SK-N-SH treated with all-trans-retinoic acid at 6 μM for 48 hours (cell line): Measurements from ENCODE around the gene PET100.
A peak's percentile ranks its signal among the peaks of the same experiment; 100 is the strongest.

ENCODE experiments used
- ATAC-seq: fragments of 200-7000 bp; cut with Tn5 transposase; 3 replicates; pipeline ENCODE4 v1.9.1; 2020; ENCODE audit warnings: mild to moderate bottlenecking, moderate library complexity
- ARNTL ChIP-seq: fragments of 450-650 bp; formaldehyde crosslinking; IDR thresholded peaks from 2 replicates; pipeline ENCODE4 v1.5.0; 2020; ENCODE audit warnings: low read depth, mild to moderate bottlenecking, moderate library complexity, borderline replicate concordance
- BACH2 ChIP-seq: fragments of 250-450 bp; sonication (Bioruptor Pico); IDR thresholded peaks from 2 replicates; pipeline ENCODE4 v1.9.0; 2021; ENCODE audit warnings: mild to moderate bottlenecking, borderline replicate concordance
- CSDC2 ChIP-seq: fragments of 250-450 bp; sonication (Bioruptor Pico); IDR thresholded peaks from 2 replicates; pipeline ENCODE4 v1.5.0; 2020; ENCODE audit warnings: mild to moderate bottlenecking, moderate library complexity
- ESRRG ChIP-seq: fragments of 250-450 bp; sonication (Bioruptor Pico); IDR thresholded peaks from 2 replicates; pipeline ENCODE4 v1.6.1; 2021; ENCODE audit warnings: mild to moderate bottlenecking
- GLIS3 ChIP-seq: fragments of 250-450 bp; sonication (Bioruptor Pico); IDR thresholded peaks from 2 replicates; pipeline ENCODE4 v1.5.0; 2020; ENCODE audit warnings: mild to moderate bottlenecking, moderate library complexity
- ISL1 ChIP-seq: fragments of 250-450 bp; sonication (Bioruptor Pico); IDR thresholded peaks from 2 replicates; pipeline ENCODE4 v2.1.2; 2022; ENCODE audit warnings: mild to moderate bottlenecking, moderate library complexity
- PPARA ChIP-seq: fragments of 250-450 bp; sonication (Bioruptor Pico); IDR thresholded peaks from 2 replicates; pipeline ENCODE4 v1.5.0; 2020; ENCODE audit warnings: mild to moderate bottlenecking, borderline replicate concordance
- RARB ChIP-seq: fragments of 250-450 bp; sonication (Bioruptor Pico); IDR thresholded peaks from 2 replicates; pipeline ENCODE4 v1.8.0; 2021; ENCODE audit warnings: mild to moderate bottlenecking, moderate library complexity
- SNAI2 ChIP-seq: fragments of 250-450 bp; sonication (Bioruptor Pico); IDR thresholded peaks from 2 replicates; pipeline ENCODE4 v1.5.0; 2020; ENCODE audit warnings: mild to moderate bottlenecking, moderate library complexity
- TCF4 ChIP-seq: fragments of 250-450 bp; sonication (Bioruptor Pico); IDR thresholded peaks from 2 replicates; pipeline ENCODE4 v1.8.0; 2021; ENCODE audit warnings: mild to moderate bottlenecking, moderate library complexity, borderline replicate concordance
- TOX ChIP-seq: fragments of 250-450 bp; sonication (Bioruptor Pico); IDR thresholded peaks from 2 replicates; pipeline ENCODE4 v1.8.0; 2021; ENCODE audit warnings: mild to moderate bottlenecking, moderate library complexity, borderline replicate concordance
- ZFP3 ChIP-seq: fragments of 250-450 bp; sonication (Bioruptor Pico); IDR thresholded peaks from 2 replicates; pipeline ENCODE4 v1.5.0; 2020; ENCODE audit warnings: mild to moderate bottlenecking, moderate library complexity
- ZFP30 ChIP-seq: fragments of 450-650 bp; formaldehyde crosslinking; IDR thresholded peaks from 2 replicates; pipeline ENCODE4 v1.5.0; 2022; ENCODE audit warnings: mild to moderate bottlenecking, moderate library complexity
- ZNF565 ChIP-seq: fragments of 450-650 bp; formaldehyde crosslinking; conservative IDR thresholded peaks from 2 replicates; pipeline ENCODE4 v1.5.0; 2020; ENCODE audit warnings: low read depth, mild to moderate bottlenecking, moderate library complexity
- ZNF70 ChIP-seq: fragments of 450-650 bp; formaldehyde crosslinking; IDR thresholded peaks from 2 replicates; pipeline ENCODE4 v1.5.0; 2020; ENCODE audit warnings: mild to moderate bottlenecking, moderate library complexity
- ZNF8 ChIP-seq: fragments of 450-650 bp; formaldehyde crosslinking; IDR thresholded peaks from 2 replicates; pipeline ENCODE4 v1.5.0; 2020; ENCODE audit warnings: mild to moderate bottlenecking, moderate library complexity
- TF ChIP-seq, protein P1 (sequence below): fragments of 250-450 bp; sonication (Bioruptor Pico); IDR thresholded peaks from 2 replicates; pipeline ENCODE4 v1.5.1; 2020; ENCODE audit warnings: low read depth, mild to moderate bottlenecking, moderate library complexity
- TF ChIP-seq, protein P2 (sequence below): fragments of 250-450 bp; sonication (Bioruptor Pico); IDR thresholded peaks from 2 replicates; pipeline ENCODE4 v1.8.0; 2020; ENCODE audit warnings: mild to moderate bottlenecking, moderate library complexity, borderline replicate concordance
- TF ChIP-seq, protein P3 (sequence below): fragments of 250-450 bp; sonication (Bioruptor Pico); IDR thresholded peaks from 2 replicates; pipeline ENCODE4 v1.8.0; 2021; ENCODE audit warnings: low read depth, mild to moderate bottlenecking, moderate library complexity, borderline replicate concordance
- TF ChIP-seq, protein P4 (sequence below): fragments of 250-450 bp; sonication (Bioruptor Pico); IDR thresholded peaks from 2 replicates; pipeline ENCODE4 v1.5.1; 2021; ENCODE audit warnings: mild to moderate bottlenecking, moderate library complexity
- TF ChIP-seq, protein P5 (sequence below): fragments of 250-450 bp; sonication (Bioruptor Pico); IDR thresholded peaks from 2 replicates; pipeline ENCODE4 v1.5.0; 2020; ENCODE audit warnings: mild to moderate bottlenecking, moderate library complexity

Gene PET100

DNA sequence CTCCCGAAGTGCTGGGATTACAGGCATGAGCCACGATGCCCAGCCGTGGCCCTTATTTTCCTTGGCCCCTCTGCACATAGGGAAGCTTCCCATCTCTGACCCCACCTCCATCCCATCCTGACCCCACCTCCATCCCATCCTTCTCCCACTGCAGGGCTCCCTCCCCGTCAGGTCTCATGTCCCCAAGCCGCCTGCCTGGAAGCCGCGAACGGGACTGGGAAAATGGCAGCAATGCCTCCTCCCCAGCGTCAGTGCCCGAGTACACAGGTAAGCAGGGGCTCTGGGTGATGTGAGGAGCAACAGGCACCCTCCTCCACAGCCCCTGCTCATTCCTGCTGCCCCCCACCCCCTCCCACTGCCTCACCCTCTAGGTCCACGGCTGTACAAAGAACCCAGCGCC is 12.4 kb upstream of the PET100 start (continued):
- no peak for TF ChIP-seq TCF4 (CRISPR knock-in tag)
- no peak for TF ChIP-seq RARB (CRISPR knock-in tag)
- TF ChIP-seq, protein P1, sequence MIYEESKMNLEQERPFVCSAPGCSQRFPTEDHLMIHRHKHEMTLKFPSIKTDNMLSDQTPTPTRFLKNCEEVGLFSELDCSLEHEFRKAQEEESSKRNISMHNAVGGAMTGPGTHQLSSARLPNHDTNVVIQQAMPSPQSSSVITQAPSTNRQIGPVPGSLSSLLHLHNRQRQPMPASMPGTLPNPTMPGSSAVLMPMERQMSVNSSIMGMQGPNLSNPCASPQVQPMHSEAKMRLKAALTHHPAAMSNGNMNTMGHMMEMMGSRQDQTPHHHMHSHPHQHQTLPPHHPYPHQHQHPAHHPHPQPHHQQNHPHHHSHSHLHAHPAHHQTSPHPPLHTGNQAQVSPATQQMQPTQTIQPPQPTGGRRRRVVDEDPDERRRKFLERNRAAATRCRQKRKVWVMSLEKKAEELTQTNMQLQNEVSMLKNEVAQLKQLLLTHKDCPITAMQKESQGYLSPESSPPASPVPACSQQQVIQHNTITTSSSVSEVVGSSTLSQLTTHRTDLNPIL (CRISPR knock-in tag), result no peak
- TF ChIP-seq, all 23 proteins: peak for 0

DNA sequence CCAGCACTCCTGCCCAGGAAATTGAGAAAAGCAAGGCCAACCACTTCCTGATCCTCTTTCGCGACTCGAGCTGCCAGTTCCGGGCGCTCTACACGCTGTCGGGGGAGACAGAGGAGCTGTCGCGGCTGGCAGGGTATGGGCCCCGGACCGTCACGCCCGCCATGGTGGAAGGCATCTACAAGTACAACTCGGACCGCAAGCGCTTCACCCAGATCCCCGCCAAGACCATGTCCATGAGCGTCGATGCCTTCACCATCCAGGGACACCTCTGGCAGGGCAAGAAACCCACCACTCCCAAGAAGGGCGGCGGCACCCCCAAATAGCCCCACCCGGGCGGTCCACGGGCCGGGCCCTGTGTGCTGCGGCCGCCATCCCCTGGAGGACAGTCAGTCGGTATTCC is 11.9 kb upstream of the PET100 start:
- no peak for ATAC-seq
- TF ChIP-seq ARNTL (CRISPR knock-in tag) (no peak), BACH2 (CRISPR knock-in tag) (no peak), SNAI2 (CRISPR knock-in tag) (no peak), ESRRG (CRISPR knock-in tag) (no peak), ZFP30 (CRISPR knock-in tag) (no peak), RARB (CRISPR knock-in tag) (no peak), ZNF70 (CRISPR knock-in tag) (no peak), CSDC2 (no peak), ZFP3 (CRISPR knock-in tag) (no peak), GLIS3 (CRISPR knock-in tag) (no peak), TCF4 (CRISPR knock-in tag) (no peak), ZNF8 (no peak), ZNF565 (CRISPR knock-in tag) (no peak), ISL1 (CRISPR knock-in tag) (no peak), TOX (no peak), PPARA (CRISPR knock-in tag) (no peak)
- TF ChIP-seq, protein P2, sequence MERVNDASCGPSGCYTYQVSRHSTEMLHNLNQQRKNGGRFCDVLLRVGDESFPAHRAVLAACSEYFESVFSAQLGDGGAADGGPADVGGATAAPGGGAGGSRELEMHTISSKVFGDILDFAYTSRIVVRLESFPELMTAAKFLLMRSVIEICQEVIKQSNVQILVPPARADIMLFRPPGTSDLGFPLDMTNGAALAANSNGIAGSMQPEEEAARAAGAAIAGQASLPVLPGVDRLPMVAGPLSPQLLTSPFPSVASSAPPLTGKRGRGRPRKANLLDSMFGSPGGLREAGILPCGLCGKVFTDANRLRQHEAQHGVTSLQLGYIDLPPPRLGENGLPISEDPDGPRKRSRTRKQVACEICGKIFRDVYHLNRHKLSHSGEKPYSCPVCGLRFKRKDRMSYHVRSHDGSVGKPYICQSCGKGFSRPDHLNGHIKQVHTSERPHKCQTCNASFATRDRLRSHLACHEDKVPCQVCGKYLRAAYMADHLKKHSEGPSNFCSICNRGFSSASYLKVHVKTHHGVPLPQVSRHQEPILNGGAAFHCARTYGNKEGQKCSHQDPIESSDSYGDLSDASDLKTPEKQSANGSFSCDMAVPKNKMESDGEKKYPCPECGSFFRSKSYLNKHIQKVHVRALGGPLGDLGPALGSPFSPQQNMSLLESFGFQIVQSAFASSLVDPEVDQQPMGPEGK (CRISPR knock-in tag), result no peak
- TF ChIP-seq, protein P3, sequence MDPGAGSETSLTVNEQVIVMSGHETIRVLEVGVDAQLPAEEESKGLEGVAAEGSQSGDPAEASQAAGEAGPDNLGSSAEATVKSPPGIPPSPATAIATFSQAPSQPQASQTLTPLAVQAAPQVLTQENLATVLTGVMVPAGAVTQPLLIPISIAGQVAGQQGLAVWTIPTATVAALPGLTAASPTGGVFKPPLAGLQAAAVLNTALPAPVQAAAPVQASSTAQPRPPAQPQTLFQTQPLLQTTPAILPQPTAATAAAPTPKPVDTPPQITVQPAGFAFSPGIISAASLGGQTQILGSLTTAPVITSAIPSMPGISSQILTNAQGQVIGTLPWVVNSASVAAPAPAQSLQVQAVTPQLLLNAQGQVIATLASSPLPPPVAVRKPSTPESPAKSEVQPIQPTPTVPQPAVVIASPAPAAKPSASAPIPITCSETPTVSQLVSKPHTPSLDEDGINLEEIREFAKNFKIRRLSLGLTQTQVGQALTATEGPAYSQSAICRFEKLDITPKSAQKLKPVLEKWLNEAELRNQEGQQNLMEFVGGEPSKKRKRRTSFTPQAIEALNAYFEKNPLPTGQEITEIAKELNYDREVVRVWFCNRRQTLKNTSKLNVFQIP (CRISPR knock-in tag), result no peak
- TF ChIP-seq, protein P1 (CRISPR knock-in tag), result no peak
- TF ChIP-seq, protein P4, sequence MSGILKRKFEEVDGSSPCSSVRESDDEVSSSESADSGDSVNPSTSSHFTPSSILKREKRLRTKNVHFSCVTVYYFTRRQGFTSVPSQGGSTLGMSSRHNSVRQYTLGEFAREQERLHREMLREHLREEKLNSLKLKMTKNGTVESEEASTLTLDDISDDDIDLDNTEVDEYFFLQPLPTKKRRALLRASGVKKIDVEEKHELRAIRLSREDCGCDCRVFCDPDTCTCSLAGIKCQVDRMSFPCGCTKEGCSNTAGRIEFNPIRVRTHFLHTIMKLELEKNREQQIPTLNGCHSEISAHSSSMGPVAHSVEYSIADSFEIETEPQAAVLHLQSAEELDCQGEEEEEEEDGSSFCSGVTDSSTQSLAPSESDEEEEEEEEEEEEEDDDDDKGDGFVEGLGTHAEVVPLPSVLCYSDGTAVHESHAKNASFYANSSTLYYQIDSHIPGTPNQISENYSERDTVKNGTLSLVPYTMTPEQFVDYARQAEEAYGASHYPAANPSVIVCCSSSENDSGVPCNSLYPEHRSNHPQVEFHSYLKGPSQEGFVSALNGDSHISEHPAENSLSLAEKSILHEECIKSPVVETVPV (CRISPR knock-in tag), result no peak
- TF ChIP-seq, all 23 proteins: peak for 0

DNA sequence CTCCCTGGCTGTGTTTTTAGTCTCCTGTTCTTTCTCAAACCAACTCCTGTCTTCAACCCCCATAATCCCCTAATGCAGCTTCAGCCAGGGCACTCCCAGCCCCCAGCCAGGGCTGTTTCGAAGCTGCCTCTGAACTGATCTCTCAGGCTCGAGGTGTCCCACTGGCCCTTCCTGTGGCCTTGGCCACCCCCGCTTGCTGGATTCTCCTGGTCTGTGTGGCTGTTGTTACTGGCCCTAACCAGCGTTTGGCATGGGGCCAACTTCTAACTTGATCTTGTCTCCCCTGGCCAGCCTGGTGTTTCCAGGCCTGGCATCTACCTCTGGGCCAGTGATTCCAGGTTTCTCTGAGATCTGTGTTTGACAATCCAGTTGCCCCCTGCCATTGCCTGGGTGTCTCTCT is 11.2 kb upstream of the PET100 start:
- ATAC-seq, result peak; percentile 43

DNA sequence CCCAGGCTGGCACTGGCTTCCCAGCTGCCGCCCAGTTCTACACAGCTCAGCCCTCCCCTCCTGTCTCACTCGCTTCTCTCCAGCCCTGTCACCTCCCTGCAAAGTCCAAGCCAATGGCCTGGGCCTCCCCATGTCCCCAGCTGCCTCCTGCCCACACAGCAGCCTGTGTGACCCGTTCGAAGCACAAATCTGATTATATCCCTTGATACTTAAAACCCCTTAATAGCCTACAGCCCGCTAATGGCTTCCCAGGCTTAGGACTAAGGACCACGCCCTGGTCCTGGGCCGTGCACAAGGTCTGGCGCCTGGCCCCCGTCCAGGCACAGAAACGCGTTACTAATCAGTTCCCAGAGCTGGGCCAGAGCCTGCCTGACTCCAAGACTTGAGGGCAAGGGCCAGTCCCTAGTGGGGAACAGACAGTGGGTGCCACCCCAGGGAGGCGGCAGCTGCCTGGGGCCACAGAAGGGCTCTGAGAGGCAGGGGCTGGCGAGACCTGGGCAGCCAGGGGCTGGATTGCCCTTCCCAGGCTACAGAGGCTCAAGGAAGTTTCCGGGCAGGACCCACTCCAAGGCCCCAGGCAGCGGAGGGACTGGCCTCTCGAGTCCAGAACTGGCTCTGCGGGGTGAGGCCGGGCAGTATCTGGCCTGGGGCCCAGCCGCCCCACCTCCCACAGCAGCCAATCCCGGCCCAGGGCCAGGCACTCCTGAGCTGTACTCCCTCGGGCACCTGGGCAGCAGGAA is 10.7 kb upstream of the PET100 start:
- ATAC-seq, result peak; percentile 46

More for the DNA sequence above, 11.2 kb upstream of the PET100 start:
- TF ChIP-seq RARB (CRISPR knock-in tag) (no peak), TOX (no peak)
- TF ChIP-seq, all 23 proteins: peak for 0

More for the DNA sequence above, 10.7 kb upstream of the PET100 start:
- TF ChIP-seq, protein P5, sequence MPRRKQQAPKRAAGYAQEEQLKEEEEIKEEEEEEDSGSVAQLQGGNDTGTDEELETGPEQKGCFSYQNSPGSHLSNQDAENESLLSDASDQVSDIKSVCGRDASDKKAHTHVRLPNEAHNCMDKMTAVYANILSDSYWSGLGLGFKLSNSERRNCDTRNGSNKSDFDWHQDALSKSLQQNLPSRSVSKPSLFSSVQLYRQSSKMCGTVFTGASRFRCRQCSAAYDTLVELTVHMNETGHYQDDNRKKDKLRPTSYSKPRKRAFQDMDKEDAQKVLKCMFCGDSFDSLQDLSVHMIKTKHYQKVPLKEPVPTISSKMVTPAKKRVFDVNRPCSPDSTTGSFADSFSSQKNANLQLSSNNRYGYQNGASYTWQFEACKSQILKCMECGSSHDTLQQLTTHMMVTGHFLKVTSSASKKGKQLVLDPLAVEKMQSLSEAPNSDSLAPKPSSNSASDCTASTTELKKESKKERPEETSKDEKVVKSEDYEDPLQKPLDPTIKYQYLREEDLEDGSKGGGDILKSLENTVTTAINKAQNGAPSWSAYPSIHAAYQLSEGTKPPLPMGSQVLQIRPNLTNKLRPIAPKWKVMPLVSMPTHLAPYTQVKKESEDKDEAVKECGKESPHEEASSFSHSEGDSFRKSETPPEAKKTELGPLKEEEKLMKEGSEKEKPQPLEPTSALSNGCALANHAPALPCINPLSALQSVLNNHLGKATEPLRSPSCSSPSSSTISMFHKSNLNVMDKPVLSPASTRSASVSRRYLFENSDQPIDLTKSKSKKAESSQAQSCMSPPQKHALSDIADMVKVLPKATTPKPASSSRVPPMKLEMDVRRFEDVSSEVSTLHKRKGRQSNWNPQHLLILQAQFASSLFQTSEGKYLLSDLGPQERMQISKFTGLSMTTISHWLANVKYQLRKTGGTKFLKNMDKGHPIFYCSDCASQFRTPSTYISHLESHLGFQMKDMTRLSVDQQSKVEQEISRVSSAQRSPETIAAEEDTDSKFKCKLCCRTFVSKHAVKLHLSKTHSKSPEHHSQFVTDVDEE, result 0 out of 2 replicates have a peak, but pooled peaks have one; percentile 3
- no peak for TF ChIP-seq ZFP3 (CRISPR knock-in tag)
- TF ChIP-seq TCF4 (CRISPR knock-in tag), result peak; percentile 25; the same call in 1 of the 2 replicates
